Measurements from ENCODE around the gene THSD4.

Gene THSD4

DNA sequence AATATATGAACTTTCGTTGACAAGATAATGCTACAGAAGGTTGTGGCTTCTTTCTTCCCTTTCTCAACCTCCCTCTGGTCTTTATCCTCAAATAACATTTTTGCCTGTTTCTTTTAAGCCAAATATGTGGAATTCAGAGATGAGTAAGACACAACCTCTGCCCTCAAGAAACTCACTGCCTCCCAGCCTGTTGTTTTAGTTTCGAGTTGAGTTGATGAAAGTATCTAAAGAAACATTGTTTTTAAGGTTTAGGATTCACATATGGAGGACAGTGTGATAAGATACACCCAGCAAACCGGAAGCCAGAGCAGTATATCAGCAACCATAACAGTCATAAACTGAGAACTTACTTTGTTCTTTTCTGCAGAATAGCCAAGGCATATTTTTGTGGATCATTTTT is 218.6 kb downstream of the THSD4 start:
- no peak for DNase-seq

DNA sequence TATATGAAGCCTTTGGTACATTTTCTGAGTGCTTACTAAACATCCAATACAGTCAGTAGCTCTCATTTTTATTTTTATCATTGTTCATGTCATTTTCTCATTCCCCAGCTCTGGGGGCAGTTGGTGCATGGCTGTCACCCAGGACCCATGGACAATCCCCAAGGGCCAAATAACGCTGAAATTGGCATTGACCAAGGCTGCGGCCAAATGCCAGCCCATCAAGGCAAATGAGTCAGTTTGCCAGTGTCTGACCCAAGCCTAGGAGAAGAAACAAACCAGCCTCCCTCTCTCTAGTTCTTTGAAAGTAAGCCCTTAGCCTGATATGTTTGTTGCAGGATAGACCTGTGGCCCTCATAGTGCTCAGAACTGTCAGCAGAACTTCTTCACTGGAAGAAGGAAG is 219.2 kb downstream of the THSD4 start:
- DNase-seq = no peak

DNA sequence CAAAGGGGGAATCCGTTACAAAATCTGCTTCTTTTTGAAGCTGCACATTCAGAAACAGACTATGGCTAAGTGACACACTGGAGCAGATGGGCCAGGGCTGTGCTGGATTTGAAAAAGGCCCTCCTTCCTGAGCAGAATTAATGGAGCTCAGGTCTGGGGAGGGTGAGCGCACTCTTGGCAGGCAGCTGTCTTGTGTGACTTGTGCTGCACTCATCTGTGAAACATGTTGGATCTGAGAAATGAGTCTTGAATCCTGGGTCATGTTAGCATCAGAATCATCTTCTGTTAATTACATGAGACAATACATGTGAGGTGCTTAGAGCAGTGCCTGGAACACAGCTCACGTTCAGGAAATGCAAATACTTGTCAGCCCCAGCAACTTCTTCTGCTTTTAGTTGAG is 219.6 kb downstream of the THSD4 start:
- no peak for DNase-seq

DNA sequence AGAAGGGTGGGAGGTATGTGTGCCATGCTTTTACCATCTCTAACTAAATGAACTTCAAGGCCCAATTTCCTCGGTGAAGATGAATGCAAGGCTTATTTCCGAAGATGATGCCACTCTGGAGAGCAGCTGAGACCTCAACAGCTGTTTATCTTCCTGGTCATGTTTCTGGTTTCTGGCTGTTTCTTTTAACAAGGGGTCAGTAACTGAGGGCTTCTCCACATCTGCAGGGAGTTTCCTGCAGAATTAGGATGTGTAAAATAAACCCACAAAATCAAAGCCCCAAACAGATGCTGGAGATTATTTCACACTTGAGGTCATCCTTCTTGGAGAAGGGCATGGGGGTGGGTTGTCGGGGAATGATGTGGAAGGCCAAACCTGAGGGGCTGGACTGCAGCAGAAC is 220.3 kb downstream of the THSD4 start:
- DNase-seq = no peak

DNA sequence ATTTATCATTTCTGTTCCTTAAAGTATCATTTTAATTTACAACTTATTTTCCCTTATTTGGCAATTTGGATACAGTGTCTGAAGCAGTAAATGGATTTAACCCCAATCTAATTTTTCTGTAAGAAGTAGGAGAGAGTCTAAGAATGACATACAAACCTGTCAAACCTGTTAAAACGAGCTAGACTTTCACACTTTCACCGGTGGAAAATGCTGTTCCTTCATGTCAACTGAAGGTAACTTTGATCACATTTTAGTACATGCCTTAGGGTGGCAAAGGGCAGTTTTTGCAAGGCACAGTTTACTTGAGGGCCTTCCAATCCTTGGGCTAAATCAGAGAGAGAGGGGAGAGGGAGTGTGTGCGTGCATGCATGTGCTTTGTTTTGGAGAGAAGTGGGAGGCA is 221.4 kb downstream of the THSD4 start:
- no peak for DNase-seq

DNA sequence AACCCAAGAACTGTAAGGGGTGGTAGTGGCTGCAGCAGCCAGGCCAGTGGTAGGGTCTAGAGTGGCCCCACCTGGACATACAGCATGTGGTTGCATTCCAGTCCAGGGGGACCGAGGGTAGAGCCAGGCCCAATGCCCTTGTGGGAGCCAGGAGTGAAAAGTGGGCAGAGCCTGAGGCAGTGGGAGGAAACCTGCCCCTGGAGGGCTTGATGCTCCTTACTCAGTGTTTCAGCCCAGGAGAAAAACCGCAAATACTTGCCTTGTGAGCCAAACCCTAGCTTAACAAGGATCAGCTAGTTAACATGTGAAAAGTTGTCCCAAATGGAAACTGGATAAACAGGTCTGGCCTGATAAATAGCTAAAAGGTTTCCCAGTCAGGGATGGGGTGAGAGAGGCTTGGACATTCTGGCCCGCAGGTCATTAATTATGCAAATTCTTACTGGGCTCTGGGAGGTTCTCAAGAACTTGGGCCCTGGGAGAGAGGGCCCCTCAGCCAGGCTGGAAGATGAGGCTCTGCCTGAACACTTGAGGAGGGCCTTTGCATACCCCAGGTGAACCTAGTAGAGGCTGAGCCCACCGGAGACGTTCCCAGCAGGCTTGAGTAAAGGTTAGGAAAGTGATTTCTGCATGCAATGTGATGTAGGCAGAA is 222.1 kb downstream of the THSD4 start:
- no peak for DNase-seq

DNA sequence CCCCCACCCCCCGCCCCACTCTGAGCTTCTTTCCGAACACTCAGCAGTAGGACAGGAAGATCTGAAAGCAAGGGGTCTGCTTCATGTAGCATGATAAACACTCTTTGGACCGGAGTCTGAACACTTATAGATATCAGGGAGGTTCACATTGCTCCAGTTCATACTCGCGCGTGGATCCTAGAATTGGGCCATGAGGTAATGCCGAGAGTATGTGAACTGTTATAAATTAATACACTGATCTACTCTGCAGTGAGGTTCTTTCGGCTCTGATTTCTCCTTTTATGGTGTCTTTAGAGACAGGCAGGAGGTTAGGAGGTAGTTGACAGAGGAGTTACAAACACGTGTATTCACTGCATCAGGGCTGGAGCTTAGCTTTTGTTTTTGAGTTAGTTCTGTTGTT is 223.0 kb downstream of the THSD4 start:
- DNase-seq = no peak

DNA sequence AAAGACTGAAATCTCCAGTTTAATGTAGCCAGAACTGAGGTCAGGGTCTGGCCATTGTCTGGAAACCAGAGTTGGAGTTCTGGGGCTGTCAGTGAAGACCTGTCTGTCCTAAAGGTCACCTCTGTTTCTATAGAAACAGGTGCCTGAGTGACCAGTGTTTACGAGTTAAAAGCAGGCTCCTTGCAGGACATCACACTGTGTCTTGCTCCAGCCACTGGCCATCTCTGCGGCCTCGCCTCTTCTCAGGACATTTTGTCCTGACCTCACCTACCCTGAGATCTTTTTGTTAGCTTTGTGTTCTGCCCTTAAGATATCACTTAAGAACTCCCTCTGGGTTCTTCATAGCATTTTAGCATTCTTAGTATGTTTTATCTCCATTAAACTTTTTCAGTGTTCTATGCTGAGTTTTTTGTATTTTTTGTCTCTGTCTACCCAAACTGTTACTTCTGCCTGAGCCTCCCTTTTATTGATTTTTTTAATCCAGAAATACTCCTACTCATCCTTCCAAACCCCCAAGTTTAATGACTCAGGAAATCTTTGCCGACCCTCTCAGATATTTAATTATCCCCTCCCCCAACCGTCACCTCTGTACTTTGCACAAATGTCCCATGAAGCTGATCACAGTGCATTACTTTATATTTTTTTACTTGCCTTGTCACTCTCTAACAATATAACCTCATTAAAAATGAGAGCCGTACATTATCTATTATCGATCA is 223.7 kb downstream of the THSD4 start:
- DNase-seq = no peak

DNA sequence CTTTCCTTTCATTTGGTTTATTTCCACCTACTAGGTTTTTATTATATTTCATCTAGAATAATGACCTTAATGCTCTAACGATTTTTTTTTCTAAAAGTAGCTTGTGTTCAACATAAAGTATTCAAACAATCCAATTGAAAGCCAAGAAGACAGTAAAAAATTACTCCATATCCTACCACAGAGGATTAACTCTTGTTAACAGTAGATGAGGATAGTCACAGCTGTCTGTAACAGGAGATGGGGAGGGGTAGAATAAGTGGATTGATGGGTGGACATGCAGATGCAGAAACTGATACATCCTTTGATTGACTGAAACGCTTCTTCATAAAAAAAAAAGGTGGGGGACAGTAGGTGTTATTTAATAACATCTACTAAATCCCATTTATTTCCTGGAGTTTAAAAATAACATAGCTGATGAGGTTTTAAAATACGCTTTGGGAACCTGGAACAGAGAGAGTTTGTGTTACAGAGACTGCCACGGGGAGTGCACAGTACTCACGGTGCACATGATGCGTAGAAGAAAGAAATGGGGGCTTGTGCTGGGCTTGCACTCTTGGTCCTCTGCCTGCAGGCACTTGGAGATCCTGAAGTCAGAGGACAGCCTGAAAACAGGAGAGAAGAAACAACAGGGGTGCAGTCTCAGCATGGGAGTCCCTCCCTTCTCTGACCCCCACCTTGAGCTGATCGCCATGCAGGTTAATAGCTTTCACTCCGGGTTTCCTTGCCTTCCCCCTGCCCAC is 226.7 kb downstream of the THSD4 start:
- no peak for DNase-seq

DNA sequence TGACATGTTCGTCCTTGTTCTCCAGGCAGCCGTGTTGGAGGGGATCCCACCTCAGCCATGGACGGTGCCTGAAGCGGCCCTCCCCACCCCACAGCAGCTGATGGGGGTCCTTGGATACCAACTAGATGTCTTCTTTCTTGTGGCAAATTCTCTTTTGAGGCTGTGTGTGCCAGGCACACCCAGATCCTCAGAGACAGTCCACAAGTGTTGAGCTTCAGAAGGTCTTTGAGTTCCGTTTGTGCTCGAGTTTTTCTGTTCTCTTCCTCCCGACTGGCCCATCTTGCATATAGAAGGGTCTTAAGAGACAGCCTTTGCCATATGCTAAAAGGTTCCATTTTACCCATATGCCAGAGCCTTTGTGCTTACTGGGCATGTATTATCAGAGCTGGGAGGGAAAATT is 227.4 kb downstream of the THSD4 start:
- DNase-seq = no peak

DNA sequence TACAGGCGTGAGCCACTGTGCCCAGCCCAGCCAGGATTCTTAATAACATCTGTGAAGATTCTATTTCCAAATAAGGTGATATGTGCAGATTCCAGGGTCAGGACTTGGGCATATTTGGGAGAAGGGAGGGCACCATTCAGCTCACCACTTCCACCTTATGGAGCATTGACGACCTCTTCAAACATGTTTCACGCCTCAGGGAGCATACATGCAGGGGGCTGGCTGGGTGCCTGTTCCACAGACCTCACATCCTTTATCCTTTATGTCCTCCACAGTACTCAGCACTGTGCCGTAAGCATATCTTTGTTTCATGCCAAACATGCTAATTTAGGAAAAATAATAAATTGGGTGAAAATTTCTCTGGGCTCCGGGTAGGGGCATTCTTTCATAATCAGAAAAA is 229.0 kb downstream of the THSD4 start:
- no peak for DNase-seq

DNA sequence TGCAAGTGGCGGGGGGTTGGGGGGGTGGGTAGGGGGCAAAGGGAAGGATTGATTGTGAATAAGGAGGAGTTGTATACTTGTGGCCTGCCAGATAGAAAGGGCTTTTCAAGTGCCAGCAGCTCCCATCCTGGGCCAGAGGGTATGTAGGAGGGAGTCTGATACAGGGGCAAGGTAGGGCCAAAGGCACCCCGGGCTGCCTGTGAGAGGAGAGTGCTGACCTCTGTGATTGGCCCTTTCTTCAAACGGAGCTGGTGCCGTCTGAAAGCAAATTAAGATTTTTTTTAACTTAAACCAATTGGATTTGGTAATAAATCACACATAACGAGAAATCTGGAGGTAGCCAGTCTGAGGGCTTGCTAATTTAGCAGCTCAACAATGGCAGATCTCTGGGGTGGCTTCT is 229.9 kb downstream of the THSD4 start:
- DNase-seq = no peak

DNA sequence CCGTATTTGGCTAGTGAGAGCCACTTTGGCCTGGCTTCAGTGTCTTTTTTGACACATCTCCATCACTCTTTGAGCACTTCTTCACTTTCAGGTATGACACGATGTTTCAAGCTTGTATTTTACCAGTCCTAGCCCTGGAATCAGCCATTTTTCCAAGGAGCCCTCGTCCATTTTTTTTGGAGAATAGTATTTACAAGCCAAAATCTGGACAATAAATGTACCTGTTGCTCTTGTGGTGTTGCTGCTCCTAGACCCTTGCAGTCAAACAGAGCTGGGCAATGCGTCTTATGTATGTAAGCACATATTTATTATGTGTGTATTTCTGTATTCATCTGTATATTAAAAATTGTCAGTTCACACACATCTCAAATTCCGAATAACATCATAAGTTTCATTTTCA is 231.2 kb downstream of the THSD4 start:
- no peak for DNase-seq

DNA sequence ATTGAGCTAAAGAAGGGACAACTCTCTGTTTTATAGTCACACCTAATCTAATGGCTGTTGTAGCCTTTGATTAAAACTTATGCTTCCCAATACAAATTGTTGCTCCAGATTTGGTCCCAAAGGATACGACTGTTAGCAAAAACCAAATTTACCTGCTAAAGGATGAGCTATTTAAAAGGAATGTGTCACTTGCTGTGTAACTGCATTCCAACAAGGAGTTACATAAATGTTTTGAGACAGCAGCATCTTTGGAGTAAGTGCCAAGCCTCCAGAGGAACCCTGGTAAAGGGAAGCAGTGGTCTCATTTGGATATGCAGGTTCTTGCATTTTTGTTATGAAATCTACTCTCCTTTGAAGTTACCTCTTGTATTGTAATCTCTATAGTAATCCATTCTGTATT is 233.3 kb downstream of the THSD4 start:
- DNase-seq = no peak

DNA sequence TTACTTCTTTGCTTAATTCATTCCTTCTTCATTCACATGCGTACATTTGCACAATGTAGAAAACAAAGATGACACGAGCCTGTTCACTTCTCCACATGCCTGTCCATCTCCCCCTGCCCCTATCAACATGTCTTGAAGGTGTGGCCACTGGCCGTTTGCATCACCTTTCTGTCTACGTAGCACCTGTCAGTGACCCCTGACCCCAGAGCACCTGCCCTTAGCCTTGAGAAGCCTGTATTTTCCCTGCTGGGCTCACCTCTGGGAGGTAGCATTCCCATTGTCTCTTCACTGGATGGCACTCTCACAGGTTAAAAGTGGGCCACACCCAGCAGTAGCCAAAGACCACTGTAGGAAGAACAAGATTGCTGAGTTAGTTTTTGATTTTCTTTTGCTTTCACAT is 234.1 kb downstream of the THSD4 start:
- DNase-seq = no peak

DNA sequence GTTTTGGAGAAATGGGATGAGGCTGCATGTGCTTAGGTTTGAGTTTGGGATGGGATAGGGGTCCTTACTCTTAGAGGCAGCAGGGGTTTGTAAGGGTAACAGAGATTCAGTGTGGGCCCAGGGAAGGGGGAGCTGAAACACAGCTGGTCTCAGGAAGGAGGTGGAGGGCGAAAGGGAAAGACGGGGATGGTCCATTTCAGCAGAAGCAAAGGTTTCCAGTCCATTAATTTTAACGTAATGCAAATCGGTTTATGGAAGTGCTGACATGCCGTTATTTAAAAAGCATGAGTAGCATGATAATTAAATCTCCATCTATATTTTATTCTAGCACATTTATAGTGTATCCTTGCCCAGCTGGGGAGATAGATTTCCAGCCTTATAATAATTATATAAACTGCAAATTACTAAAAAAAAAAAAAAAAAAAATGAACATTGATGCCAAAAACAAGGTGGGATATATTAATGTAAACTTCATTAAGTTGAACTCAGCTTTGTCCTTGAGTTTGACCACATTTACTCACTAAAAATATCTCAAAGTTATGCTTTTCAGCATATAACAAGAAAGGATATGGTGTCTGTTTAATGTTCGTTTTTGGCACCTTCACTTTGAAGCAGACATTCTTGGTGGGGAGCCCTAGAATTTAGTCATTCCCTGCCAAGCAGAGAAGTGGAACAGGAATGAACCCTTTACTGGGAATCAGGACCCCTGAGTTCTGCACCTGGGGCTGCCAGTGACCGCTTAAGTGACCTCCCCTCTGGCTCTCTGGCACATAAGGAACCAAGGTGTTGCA is 234.7 kb downstream of the THSD4 start:
- no peak for DNase-seq

DNA sequence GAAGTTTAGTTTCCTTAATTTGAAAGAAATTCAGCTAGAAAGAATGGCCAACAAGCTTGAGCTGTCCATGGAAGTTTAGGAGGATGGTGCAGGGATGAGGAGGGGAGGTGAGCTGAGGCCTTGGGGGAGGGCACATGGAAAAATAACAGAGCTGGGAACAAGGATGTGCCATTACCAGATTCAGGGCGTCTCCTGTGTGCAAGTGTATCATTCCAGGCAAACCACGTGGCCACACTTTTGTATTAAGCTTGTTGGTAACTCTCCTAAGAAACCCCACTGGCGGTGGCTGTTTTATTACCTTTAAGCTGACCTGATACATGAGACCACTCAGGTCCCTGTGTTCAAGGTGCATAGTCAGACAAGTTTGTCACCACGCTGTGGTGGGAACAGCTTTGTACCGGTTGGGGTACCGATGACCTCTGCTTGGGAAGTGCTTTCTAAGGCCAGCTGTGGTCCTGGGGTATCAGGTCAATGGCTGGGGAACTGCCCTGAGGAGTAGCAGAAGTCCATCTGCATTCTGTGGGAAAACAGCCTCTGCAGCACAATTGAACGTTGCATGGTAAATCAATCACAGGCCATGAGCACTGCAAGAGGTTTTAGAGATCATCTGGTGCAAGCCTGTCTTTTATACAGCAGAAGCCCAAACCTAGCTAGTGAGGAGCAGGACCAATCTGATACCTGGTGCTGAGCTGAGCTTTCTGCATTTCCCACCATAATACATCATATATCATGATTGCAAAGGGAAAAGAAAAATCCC is 235.5 kb downstream of the THSD4 start:
- DNase-seq = no peak

DNA sequence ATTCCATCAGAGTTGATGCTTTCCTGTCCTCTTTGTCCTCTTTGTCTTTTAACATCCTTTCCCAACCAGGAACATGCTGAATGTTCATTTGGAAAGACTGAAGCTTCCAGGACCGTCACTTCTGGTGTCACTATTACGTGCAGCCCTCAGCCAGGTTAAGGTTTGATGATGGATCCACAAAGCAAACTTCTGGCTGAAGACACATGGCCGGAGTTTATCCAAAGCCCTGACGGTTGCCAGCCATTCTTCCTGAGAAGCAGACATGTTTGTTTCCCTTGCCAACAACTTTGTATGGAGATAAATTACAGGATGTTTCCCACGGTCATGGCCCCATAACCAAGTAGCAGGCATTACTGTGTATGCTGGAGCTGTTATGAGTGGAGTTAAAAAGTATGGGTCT is 236.9 kb downstream of the THSD4 start:
- DNase-seq = no peak

DNA sequence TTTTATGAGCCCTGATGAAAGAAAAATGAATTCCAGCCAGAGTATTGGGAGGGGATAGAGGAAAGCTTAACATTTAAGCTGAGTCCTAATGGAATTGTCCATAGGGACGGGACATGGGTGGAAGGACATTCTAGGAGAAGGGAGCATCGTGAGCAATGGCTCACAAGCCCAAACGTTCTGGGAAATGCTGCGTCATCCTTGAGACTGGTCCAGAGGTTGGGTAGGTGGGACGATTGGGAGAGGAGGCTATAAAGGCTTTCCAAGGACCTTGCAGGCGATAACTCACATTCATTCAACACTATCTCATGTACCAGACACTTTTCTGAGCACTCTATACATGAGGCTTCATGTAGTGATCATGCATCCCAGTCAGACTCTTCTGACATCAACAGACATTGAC is 237.5 kb downstream of the THSD4 start:
- no peak for DNase-seq

DNA sequence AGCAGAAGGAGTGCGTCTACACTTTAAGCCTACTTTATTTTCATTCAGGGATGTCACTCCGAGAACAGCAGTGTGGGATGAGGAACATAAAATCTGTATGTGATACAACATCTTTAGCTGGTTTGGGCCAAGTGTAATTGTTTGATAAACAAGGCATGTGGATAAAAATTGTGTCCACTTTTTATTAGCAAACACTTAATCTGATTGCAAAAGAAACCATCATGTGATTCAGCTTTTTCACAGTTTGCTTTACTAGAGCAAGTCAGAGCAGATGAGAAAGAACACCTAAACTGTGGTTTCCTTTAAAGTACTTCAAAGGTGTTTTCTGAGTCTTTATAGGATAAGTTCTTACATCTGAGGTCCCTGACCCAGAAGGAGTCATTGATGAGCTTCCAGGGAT is 237.9 kb downstream of the THSD4 start:
- DNase-seq = no peak

DNA sequence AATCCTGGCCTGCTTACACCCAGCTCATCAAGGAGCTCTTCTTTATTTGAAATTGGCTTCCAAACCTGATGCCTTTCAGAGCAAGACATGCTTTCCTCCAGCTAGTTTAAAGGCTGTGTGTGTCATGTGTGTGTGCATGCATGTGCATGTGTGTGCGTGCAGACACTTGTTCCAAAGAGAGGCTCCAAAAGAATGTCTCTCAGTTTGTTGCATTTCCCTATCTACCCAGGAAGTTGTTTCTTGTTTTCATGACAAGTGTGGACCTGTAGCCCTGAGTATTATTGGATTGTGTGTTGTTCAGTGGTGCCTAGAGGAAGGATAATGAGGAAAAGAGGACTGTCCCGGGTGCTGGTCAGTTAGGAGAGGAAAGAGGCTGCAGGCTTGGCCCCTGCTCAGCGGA is 240.0 kb downstream of the THSD4 start:
- no peak for DNase-seq

DNA sequence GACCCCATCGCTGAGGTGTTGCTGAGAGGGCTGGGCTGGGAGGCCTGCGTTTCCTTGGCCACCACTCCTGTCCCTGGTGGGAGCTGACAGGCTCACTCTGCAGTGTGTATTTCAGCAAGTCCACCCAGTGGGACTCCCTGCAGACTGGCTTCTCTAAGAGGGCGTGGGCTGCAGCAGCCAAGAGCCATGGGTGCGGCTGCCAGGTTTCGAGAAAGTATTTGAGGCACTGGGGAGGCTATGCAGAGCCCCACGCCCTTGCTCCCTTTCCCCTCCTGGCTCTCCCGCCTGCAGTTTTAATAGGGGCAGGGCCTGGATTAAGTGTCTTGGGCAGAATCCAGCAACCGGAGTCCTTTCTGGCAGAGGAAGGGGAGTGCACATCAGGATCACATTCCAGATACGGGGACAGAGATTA is 242.1 kb downstream of the THSD4 start:
- DNase-seq = no peak

DNA sequence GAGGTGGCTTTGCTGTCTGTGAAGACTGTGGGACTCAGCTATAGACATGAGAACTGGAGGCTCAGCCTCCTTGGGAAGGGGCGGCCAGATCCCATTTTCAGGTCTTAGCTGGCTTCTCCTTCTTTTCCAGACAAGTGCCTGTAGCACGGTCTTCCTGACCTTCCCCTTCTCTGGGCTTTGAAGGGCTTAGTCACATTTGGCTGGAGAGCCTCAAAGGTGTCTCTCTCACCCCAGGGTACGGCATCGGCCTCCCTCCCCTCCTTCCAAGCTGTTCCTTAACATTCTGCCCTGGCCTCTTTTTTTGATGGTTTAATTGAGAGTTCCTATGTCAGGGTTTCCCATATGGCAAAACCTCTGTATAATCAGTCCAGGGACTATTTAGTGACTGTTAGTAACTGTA is 242.7 kb downstream of the THSD4 start:
- no peak for DNase-seq

Measured in activated naive CD4-positive, alpha-beta T cell treated with Interleukin-2 at 50 U/mL for 16 hours (primary cell).